ENCODE data around the gene SNRK. TPM values are rescaled to one million over a fixed set of nuclear protein-coding genes. Genes with fewer than 3 reads are reported as not detected.
A peak's percentile ranks its signal among the peaks of the same experiment; 100 is the strongest.

Gene SNRK, protein sequence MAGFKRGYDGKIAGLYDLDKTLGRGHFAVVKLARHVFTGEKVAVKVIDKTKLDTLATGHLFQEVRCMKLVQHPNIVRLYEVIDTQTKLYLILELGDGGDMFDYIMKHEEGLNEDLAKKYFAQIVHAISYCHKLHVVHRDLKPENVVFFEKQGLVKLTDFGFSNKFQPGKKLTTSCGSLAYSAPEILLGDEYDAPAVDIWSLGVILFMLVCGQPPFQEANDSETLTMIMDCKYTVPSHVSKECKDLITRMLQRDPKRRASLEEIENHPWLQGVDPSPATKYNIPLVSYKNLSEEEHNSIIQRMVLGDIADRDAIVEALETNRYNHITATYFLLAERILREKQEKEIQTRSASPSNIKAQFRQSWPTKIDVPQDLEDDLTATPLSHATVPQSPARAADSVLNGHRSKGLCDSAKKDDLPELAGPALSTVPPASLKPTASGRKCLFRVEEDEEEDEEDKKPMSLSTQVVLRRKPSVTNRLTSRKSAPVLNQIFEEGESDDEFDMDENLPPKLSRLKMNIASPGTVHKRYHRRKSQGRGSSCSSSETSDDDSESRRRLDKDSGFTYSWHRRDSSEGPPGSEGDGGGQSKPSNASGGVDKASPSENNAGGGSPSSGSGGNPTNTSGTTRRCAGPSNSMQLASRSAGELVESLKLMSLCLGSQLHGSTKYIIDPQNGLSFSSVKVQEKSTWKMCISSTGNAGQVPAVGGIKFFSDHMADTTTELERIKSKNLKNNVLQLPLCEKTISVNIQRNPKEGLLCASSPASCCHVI
- total RNA-seq (100 to 1,000 TPM in 3 of 5 donors, 10 to 100 TPM in 2; 88.1 to 165 (median 107) TPM), total RNA-seq (68.8 to 539 (median 275) reads per million in 29 experiments)
- 139 TPM for total RNA-seq (2013)

DNA sequence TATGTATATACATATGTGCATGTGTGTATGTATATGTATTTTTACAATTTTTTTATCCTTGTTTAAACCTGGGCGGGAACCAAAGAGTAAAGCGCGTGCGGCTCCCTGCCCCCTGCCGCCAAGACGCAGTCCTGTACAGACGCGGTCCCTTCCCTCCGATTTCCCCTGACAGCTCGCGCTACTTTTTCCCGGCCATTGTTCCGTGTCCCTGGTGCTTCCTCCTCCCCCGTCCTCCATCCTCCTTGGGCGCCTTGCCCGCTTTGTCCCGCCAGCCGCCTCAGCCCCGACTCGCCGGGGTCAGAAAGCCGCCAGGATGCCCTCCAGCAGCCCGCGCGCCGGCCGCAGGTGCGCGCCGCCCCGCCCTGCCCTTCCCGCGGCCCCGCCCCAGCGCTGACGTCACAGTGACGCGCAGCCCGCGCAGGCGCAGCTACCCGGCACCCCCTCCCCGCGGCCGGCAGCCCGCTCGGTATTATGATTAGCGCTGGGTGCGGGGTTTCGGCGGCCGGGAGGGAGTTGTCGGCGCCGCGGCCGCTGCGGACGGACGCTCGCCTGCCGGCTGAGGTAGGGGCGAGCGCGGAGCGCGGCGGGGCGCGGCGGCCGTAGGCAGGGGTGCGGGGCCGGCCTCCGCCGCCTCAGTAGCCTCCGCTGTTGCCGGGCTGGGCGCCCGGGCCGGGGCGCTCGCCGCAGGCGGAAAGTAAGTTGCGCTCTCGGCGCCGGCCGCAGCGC, at the start of gene SNRK:
Gene SNRK (plus strand): TSS at position 426 of the 726 bp plus-strand sequence. CDS start 16,664 bp downstream, outside the sequence.
- Mint-ChIP-seq H3K9me3 (no peaks in the 10 kb centered on the region), H3K27me3 (no peaks in the 10 kb centered on the region), H3K36me3 (peaks cover 9% of the 10 kb centered on the region), H3K27ac (peak within 1 kb of the TSS; percentile 98 to 99), H3K4me1 (peaks cover 31 to 33% (median 32%) of the 10 kb centered on the region in 3 donors), H3K4me3 (peak within 1 kb of the TSS; percentile 91 to 98 (median 96))
- under 1% methylated on average over 88 of the region's 91 CpGs for WGBS (ENCODE audit: insufficient coverage)
- peaks cover 0 to 7% of the 10 kb centered on the region in 2 donors for H3K36me3 ChIP-seq (ENCODE audit: control insufficient read depth in 2 of 2, extremely low read depth in 1 of 2, insufficient read depth in 1 of 2, low read length in 1 of 2)
- no peaks in the 10 kb centered on the region for H3K9me3 ChIP-seq
- POLR2A ChIA-PET: interaction anchor here (0.7 to 2.9 kb wide), 3 partner anchors 10 to 124 kb away, joined by 3 to 25 read pairs (median 3); no protein-coding TSS in a partner anchor
- DNase-seq: peak; percentile 74 to 96 (median 88)
- CTCF ChIA-PET: interaction anchor here in 1 of 2 donors (0.5 to 1.4 kb wide), 7 partner anchors 10 to 217 kb away, joined by 3 to 11 read pairs (median 3); no protein-coding TSS in a partner anchor
- H3K4me1 ChIP-seq (ENCODE audit: control insufficient read depth in 1 of 2, extremely low read depth in 1 of 2, insufficient read depth in 2 of 2, low read length in 2 of 2): peaks cover 29 to 30% of the 10 kb centered on the region in 2 experiments
- no peaks in the 10 kb centered on the region for H3K27me3 ChIP-seq (replicated peaks in 1 of 2; ENCODE audit: control insufficient read depth in 2 of 2, extremely low read depth in 1 of 2, insufficient read depth in 2 of 2, low read length in 1 of 2)
- peak within 1 kb of the TSS; percentile 73 for H3K27ac ChIP-seq (ENCODE audit: low read length)
- H3K4me3 ChIP-seq (ENCODE audit: control insufficient read depth in 1 of 2, extremely low read depth in 1 of 2, low read length in 1 of 2): peak within 1 kb of the TSS; percentile 71 to 98
- ATAC-seq (replicated peaks in 1 of 4): peak; percentile 84 to 87 (median 85)

DNA sequence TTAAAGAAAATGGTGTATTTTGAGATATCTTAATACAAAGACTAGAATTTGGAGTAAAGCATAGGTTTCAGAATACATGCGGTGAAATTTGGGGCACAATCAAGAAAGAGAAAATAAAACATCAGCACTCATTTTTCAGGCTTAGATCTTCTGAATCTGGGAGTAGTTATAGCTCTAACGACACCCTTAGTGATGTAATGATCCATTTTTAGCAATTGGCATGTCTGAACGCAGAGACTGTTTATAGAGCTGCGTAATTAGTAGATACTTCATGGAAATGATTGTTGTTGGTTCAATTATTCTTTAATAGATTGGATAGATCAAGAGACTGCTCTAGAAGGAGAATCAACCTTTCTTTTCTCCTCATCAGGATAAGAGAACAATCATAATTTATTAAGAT, 47.5 kb upstream of the SNRK start:
- Histone ChIP-seq H3K4me1 (ENCODE audit: control insufficient read depth in 1 of 2, extremely low read depth in 1 of 2, insufficient read depth in 2 of 2, low read length in 2 of 2) (peaks cover 6 to 11% of the 10 kb centered on the region in 2 experiments), H3K4me3 (ENCODE audit: control insufficient read depth in 1 of 2, extremely low read depth in 1 of 2, low read length in 1 of 2) (no peak overlapping the region), H3K36me3 (ENCODE audit: control insufficient read depth in 2 of 2, extremely low read depth in 1 of 2, insufficient read depth in 1 of 2, low read length in 1 of 2) (no peaks in the 10 kb centered on the region), H3K9me3 (no peaks in the 10 kb centered on the region), H3K27me3 (replicated peaks in 1 of 2; ENCODE audit: control insufficient read depth in 2 of 2, extremely low read depth in 1 of 2, insufficient read depth in 2 of 2, low read length in 1 of 2) (no peaks in the 10 kb centered on the region), H3K27ac (ENCODE audit: low read length) (no peak overlapping the region)
- ChIA-PET CTCF (no interaction called here), POLR2A (no interaction called here)
- ATAC-seq (replicated peaks in 1 of 4) (no peak), DNase-seq (no peak)
- Mint-ChIP-seq H3K9me3 (peaks cover 0 to under 1% (median 0%) of the 10 kb centered on the region in 3 donors), H3K4me1 (peaks cover 23 to 33% (median 32%) of the 10 kb centered on the region in 3 donors), H3K4me3 (no peak overlapping the region), H3K36me3 (peaks cover 3% of the 10 kb centered on the region), H3K27me3 (no peaks in the 10 kb centered on the region), H3K27ac (no peak overlapping the region)
- no CpG with 5 or more reads among the region's 4 CpGs for WGBS (ENCODE audit: insufficient coverage)

DNA sequence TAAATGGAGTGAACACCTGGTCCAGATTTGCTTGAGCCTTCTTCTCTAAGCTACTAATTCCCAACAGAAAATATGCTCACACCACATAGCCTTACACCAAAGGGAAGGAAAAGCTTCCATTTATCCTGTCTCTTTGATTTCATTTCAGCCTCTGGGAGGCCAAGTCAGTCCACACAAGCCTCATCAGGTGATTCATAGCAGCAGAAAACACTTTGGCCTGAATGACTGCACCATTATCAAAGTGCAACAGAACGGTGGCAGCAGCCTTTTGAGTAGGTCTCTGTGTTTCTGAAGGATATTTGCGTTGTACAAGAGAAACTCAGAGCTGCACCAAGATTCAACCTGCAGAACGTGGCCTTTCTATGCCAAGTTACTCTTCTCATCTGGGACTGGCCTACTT, 46.6 kb upstream of the SNRK start:
- 83% methylated on average over 2 of the region's 3 CpGs for WGBS (ENCODE audit: insufficient coverage)
- no peak overlapping the region for H3K4me3 Mint-ChIP-seq
- POLR2A ChIA-PET: no interaction called here
- peaks cover 0 to 8% (median 0%) of the 10 kb centered on the region in 3 donors for H3K9me3 Mint-ChIP-seq
- H3K4me1 ChIP-seq (ENCODE audit: control insufficient read depth in 1 of 2, extremely low read depth in 1 of 2, insufficient read depth in 2 of 2, low read length in 2 of 2): peaks cover 14 to 16% of the 10 kb centered on the region in 2 experiments
- no peaks in the 10 kb centered on the region for H3K27me3 Mint-ChIP-seq
- H3K4me3 ChIP-seq (ENCODE audit: control insufficient read depth in 1 of 2, extremely low read depth in 1 of 2, low read length in 1 of 2): no peak overlapping the region
- no peaks in the 10 kb centered on the region for H3K36me3 ChIP-seq (ENCODE audit: control insufficient read depth in 2 of 2, extremely low read depth in 1 of 2, insufficient read depth in 1 of 2, low read length in 1 of 2)
- ATAC-seq (replicated peaks in 1 of 4) (no peak), DNase-seq (no peak)
- no peaks in the 10 kb centered on the region for H3K9me3 ChIP-seq
- CTCF ChIA-PET: no interaction called here
- no peaks in the 10 kb centered on the region for H3K27me3 ChIP-seq (replicated peaks in 1 of 2; ENCODE audit: control insufficient read depth in 2 of 2, extremely low read depth in 1 of 2, insufficient read depth in 2 of 2, low read length in 1 of 2)
- H3K4me1 Mint-ChIP-seq: peaks cover 33 to 41% (median 41%) of the 10 kb centered on the region in 3 donors
- no peak overlapping the region for H3K27ac ChIP-seq (ENCODE audit: low read length)
- peaks cover 3% of the 10 kb centered on the region for H3K36me3 Mint-ChIP-seq
- H3K27ac Mint-ChIP-seq: peak overlapping the region in 1 of 2 donors; percentile 24

DNA sequence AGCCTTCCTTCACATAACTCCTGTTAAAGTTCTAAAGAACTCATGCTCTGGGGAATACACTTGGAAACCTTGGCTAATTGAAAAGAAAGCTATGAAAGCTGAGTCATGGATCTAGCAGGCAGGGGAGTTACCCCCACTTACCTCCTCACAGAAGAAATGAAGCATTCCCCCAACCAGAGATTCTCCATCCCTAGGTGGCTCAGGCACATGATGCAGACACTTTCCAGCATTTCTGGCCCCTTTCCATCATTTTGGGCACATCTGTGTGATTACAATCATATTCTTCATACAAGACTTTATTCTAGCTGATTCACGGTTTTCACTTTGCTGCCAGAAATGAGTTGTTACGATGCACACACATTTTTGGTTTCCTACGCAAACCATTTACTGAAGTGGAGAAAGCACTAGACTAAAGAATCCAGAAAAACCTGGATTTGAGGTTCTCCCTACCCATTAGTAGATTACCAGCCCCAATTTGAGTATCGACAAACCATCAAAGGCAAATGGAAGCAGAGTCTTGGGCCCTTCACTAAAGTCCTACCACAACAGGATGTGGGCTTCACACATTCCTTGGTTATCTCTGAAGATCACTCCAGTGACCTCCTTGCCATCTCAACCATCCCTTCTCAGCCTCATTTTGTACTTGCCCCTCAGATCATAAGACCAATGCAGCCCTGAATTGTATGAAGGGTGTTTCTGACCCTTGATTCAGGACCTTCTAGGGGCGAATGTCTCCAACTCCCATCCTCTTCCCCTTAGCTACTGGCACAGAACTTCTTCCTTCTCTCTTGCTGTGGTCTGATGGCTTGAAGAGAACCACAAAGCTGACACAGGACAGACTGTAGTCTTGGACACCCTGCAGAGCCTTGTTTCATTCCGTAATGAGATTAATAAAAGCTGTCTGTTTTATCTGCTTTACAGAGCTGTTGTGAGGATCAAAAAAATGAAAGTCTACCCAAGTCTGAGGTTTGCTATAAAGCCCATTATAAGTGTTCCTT, 42.5 kb upstream of the SNRK start:
- ATAC-seq (replicated peaks in 1 of 4) (peak in 2 of 4 experiments; percentile 40 to 41), DNase-seq (no peak)
- 61% methylated on average over 3 of the region's 6 CpGs for WGBS (ENCODE audit: insufficient coverage)
- no peaks in the 10 kb centered on the region for H3K36me3 ChIP-seq (ENCODE audit: control insufficient read depth in 2 of 2, extremely low read depth in 1 of 2, insufficient read depth in 1 of 2, low read length in 1 of 2)
- peak overlapping the region in 1 of 2 donors; percentile 3 for H3K4me3 ChIP-seq (ENCODE audit: control insufficient read depth in 1 of 2, extremely low read depth in 1 of 2, low read length in 1 of 2)
- ChIA-PET POLR2A (no interaction called here), CTCF (interaction anchor here in 1 of 2 donors (0.6 kb wide), 1 partner anchor 172 kb away, joined by 3 read pairs; no protein-coding TSS in a partner anchor)
- peaks cover 40% of the 10 kb centered on the region in 2 experiments for H3K4me1 ChIP-seq (ENCODE audit: control insufficient read depth in 1 of 2, extremely low read depth in 1 of 2, insufficient read depth in 2 of 2, low read length in 2 of 2)
- Mint-ChIP-seq H3K4me1 (peaks cover 67 to 69% (median 69%) of the 10 kb centered on the region in 3 donors), H3K9me3 (peaks cover 0 to 10% (median 0%) of the 10 kb centered on the region in 3 donors), H3K27me3 (no peaks in the 10 kb centered on the region), H3K27ac (peak overlapping the region; percentile 12 to 80), H3K36me3 (peaks cover 3% of the 10 kb centered on the region), H3K4me3 (peak overlapping the region in 2 of 3 donors; percentile 41 to 68)
- H3K9me3 ChIP-seq: no peaks in the 10 kb centered on the region
- H3K27ac ChIP-seq (ENCODE audit: low read length): peak overlapping the region; percentile 21
- H3K27me3 ChIP-seq (replicated peaks in 1 of 2; ENCODE audit: control insufficient read depth in 2 of 2, extremely low read depth in 1 of 2, insufficient read depth in 2 of 2, low read length in 1 of 2): no peaks in the 10 kb centered on the region

DNA sequence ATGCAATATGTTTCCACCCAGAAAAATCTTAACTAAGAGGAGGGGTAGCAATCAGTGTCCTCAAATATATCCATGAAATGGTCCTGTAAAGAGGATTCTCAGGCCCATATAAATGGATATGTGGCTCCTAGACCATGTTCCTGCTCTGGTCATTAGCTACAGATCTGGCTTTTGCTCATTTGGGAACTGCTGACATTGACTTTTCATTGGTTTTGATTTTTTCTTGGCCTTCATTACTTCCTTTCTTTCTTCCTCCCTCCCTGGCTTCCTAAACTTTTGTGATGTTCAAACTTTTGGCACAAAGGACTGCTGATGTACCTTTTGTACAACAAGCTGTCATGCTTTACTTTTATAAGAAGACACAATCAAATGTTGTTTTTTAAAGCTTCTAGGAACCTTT, 41.6 kb upstream of the SNRK start:
- Mint-ChIP-seq H3K9me3 (peaks cover 0 to 10% (median 0%) of the 10 kb centered on the region in 3 donors), H3K27me3 (no peaks in the 10 kb centered on the region), H3K4me1 (peaks cover 63 to 68% (median 66%) of the 10 kb centered on the region in 3 donors), H3K27ac (peak overlapping the region; percentile 7 to 95), H3K36me3 (peaks cover 3% of the 10 kb centered on the region), H3K4me3 (peak overlapping the region in 1 of 3 donors; percentile 68)
- Histone ChIP-seq H3K4me3 (ENCODE audit: control insufficient read depth in 1 of 2, extremely low read depth in 1 of 2, low read length in 1 of 2) (no peak overlapping the region), H3K36me3 (ENCODE audit: control insufficient read depth in 2 of 2, extremely low read depth in 1 of 2, insufficient read depth in 1 of 2, low read length in 1 of 2) (no peaks in the 10 kb centered on the region), H3K27ac (ENCODE audit: low read length) (no peak overlapping the region), H3K27me3 (replicated peaks in 1 of 2; ENCODE audit: control insufficient read depth in 2 of 2, extremely low read depth in 1 of 2, insufficient read depth in 2 of 2, low read length in 1 of 2) (no peaks in the 10 kb centered on the region), H3K4me1 (ENCODE audit: control insufficient read depth in 1 of 2, extremely low read depth in 1 of 2, insufficient read depth in 2 of 2, low read length in 2 of 2) (peaks cover 40% of the 10 kb centered on the region in 2 experiments), H3K9me3 (no peaks in the 10 kb centered on the region)
- CTCF ChIA-PET: no interaction called here
- POLR2A ChIA-PET: no interaction called here
- DNase-seq (no peak), ATAC-seq (replicated peaks in 1 of 4) (no peak)
